SH-SY5Y (cell line): ENCODE data around the gene KIF3A.

Source experiments
- GATA2 ChIP-seq: IDR thresholded peaks from 2 replicates; pipeline ENCODE4 v1.6.1; 2011; ENCODE audit warnings: mild to moderate bottlenecking, low read depth, low read length
- GATA3 ChIP-seq: IDR thresholded peaks from 2 replicates; pipeline ENCODE4 v1.6.1; 2011; ENCODE audit warnings: low read depth, mild to moderate bottlenecking, low read length, moderate library complexity

GRCh38 chr5:132762246-132763000 is 25.1 kb upstream of the KIF3A start:
- TF ChIP-seq GATA2 (no peak), GATA3 (no peak)
